Measurements from ENCODE around the gene ABRACL.

The ABRACL gene

DNA sequence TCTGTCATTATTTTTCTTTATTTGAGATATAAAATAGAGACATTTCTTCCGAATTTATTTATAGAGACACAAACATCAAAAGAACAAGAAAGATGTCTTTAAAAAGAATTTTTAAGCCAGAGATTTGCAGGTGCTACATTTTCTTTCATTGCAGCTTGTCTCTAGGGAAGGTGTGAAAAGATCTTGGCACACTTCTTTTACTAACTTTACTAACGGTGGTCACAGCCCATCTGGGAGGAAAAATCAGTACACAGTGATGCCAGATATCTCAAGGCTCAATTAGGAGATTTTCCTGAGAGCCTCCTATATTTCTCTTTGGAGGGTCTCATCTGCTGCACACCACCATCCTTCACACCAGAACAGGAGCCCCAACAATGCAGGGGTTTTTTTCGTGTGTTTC is 29.5 kb downstream of the ABRACL start:
- DNase-seq (ENCODE audit: low spot score) = no peak
- TF ChIP-seq, protein P1, sequence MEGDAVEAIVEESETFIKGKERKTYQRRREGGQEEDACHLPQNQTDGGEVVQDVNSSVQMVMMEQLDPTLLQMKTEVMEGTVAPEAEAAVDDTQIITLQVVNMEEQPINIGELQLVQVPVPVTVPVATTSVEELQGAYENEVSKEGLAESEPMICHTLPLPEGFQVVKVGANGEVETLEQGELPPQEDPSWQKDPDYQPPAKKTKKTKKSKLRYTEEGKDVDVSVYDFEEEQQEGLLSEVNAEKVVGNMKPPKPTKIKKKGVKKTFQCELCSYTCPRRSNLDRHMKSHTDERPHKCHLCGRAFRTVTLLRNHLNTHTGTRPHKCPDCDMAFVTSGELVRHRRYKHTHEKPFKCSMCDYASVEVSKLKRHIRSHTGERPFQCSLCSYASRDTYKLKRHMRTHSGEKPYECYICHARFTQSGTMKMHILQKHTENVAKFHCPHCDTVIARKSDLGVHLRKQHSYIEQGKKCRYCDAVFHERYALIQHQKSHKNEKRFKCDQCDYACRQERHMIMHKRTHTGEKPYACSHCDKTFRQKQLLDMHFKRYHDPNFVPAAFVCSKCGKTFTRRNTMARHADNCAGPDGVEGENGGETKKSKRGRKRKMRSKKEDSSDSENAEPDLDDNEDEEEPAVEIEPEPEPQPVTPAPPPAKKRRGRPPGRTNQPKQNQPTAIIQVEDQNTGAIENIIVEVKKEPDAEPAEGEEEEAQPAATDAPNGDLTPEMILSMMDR (IDR thresholded peaks at IDR 0.05; ENCODE audit: extremely low read depth, missing control alignments) = no peak

GRCh38 chr6:139060332-139060731 is 31.8 kb downstream of the ABRACL start:
- TF ChIP-seq, protein P1 (IDR thresholded peaks at IDR 0.05; ENCODE audit: extremely low read depth, missing control alignments) = no peak

DNA sequence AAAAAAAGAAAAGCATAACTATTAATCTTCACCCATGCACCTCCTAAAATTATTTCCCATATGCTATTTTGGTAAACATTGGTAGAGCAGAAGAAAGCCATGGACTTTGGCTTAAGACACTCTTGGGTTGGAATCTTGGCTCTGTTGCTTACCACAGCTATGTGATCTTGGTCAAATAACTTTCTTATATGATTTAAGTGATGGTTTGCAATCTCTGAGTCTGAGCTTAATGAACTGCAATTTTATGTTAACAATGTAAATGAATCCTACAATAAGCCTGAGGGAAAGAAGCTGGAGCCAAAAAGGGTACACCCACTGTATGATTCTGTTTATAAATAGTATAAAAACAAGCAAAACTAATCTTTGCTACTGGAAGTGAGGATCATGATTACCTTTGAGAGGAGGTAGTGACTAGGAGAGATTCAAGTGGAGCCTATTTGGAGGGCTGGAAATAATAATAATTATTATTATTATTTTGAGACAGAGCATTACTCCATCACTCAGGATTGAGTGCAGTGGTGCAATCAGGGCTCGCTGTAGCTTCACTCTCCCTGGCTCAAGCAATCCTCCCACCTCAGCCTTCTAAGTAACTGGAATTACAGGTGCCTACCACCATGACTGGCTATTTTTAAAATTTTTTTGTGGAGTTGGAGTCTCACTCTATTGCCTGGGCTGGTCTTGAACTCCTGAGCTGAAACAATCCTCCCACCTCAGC is 34.5 kb downstream of the ABRACL start:
- DNase-seq (ENCODE audit: low spot score) = no peak

More at GRCh38 chr6:139060332-139060731, 31.8 kb downstream of the ABRACL start:
- DNase-seq (ENCODE audit: low spot score) = no peak

GRCh38 chr6:139064981-139065665 is 36.6 kb downstream of the ABRACL start:
- TF ChIP-seq, protein P1 (IDR thresholded peaks at IDR 0.05; ENCODE audit: extremely low read depth, missing control alignments) = no peak
- no peak for DNase-seq (ENCODE audit: low spot score)

More for the DNA sequence above, 34.5 kb downstream of the ABRACL start:
- TF ChIP-seq, protein P1 (IDR thresholded peaks at IDR 0.05; ENCODE audit: extremely low read depth, missing control alignments) = no peak

- no peak for DNase-seq (ENCODE audit: low spot score)
- TF ChIP-seq, protein P1 (IDR thresholded peaks at IDR 0.05; ENCODE audit: extremely low read depth, missing control alignments) = no peak
These were observed 37.5 kb downstream of the ABRACL start for GRCh38 chr6:139066080-139066479.

DNA sequence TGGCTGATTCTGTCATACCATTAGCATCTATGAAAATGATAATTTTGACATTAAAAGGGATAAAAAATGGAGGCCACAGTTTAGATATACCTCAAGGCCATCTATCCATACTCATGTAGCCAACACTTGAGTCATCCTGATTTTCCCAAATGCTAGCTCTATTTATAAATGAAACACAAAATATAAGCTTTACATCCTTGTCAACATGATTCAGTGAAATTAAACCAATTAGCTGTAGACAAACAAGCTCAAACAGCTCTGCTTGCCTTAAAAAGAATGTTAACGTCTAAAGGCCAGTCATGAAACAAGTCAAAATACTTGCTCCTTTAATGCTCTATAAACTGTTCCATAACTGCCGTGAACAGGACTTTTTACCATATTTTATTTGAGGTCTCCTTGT is 40.3 kb downstream of the ABRACL start:
- TF ChIP-seq, protein P1 (IDR thresholded peaks at IDR 0.05; ENCODE audit: extremely low read depth, missing control alignments) = no peak
- no peak for DNase-seq (ENCODE audit: low spot score)

DNA sequence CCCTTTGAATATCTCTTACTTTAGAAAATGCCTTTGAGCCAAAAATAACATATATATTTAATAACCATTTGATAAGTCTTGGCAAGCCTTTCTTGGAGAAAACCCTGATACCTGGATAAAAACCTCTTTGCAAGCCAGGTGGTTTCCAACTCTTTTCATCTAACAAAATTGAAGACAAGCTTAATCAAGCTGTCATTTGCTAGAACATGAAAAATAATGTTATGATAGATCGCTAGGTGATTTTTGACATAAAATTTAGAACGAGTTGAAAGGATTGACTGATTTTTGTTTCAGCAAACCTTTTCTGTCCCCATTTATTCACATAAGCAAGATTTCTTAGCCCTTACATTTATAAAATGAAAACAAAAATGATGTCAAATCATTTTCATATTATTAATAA is 44.6 kb downstream of the ABRACL start:
- TF ChIP-seq, protein P1 (IDR thresholded peaks at IDR 0.05; ENCODE audit: extremely low read depth, missing control alignments) = no peak
- DNase-seq (ENCODE audit: low spot score) = no peak

All from GM20000 (cell line).